HEK293 (cell line): ENCODE data around the gene C3orf33.

Source experiments
- CTCF ChIA-PET: fragments of 350-600 bp; formaldehyde crosslinking; extraction: SDS; loops from one replicate; lab custom pipeline; 2021; ENCODE audit warnings: antibody characterized with exemption; lab: Yijun Ruan, JAX
- POLR2A ChIA-PET: fragments of 300-600 bp; formaldehyde crosslinking; extraction: SDS; loops from one replicate; lab custom pipeline; 2020; ENCODE audit warnings: antibody characterized with exemption, inconsistent platforms; lab: Yijun Ruan, JAX
- H3K27ac ChIP-seq: fragments of 200-500 bp; sonication (Bioruptor generic); 2 replicates; pipeline ENCODE4 v1.5.1; 2014; ENCODE audit warnings: low read depth, low read length, control low read depth, inconsistent platforms; ENCODE audit errors: extremely low read depth
- H3K36me3 ChIP-seq, 2 experiments: fragments of 200-500 bp in 1 of 2; sonication (Bioruptor generic) in 1 of 2; 1 replicate in 1 of 2; 2 replicates in 1 of 2; pipeline ENCODE4 v1.5.1; 2014 to 2017; ENCODE audit warnings: inconsistent platforms in 2 of 2, low read length in 2 of 2; ENCODE audit not compliant: control insufficient read depth in 2 of 2, insufficient read depth in 1 of 2
- H3K4me1 ChIP-seq: fragments of 200-500 bp; sonication (Bioruptor generic); 2 replicates; pipeline ENCODE4 v1.5.1; 2014; ENCODE audit warnings: mild to moderate bottlenecking, low read length, inconsistent platforms; ENCODE audit not compliant: control insufficient read depth, insufficient read depth
- H3K4me3 ChIP-seq: 2 replicates; pipeline ENCODE4 v1.5.1; 2011; ENCODE audit warnings: low read depth, mild to moderate bottlenecking, control low read depth, low read length, moderate library complexity
- H3K9me3 ChIP-seq: fragments of 200-500 bp; sonication (Bioruptor generic); 2 replicates; pipeline ENCODE4 v1.5.1; 2014; ENCODE audit warnings: low read depth, low read length, inconsistent platforms; ENCODE audit not compliant: control insufficient read depth, insufficient read depth
- HOXC10 ChIP-seq: sonication (generic); formaldehyde crosslinking; IDR thresholded peaks from 2 replicates; pipeline ENCODE4 v1.8.1; 2023; ENCODE audit warnings: mild to moderate bottlenecking, missing genetic modification reagents
- MZF1 ChIP-seq: fragments of 450-650 bp; formaldehyde crosslinking; IDR thresholded peaks from 2 replicates; pipeline ENCODE4 v1.5.1; 2017; ENCODE audit warnings: missing biosample characterization, missing genetic modification characterization, borderline replicate concordance
- OVOL3 ChIP-seq: fragments of 450-650 bp; formaldehyde crosslinking; IDR thresholded peaks from 2 replicates; pipeline ENCODE4 v1.5.1; 2016; ENCODE audit warnings: missing biosample characterization, missing genetic modification characterization
- ZFHX2 ChIP-seq: fragments of 450-650 bp; formaldehyde crosslinking; conservative IDR thresholded peaks from 2 replicates; pipeline ENCODE4 v1.5.1; 2016; ENCODE audit warnings: missing biosample characterization, missing genetic modification characterization
- ZNF10 ChIP-seq: fragments of 450-650 bp; formaldehyde crosslinking; IDR thresholded peaks from 2 replicates; pipeline ENCODE4 v1.5.1; 2017; ENCODE audit warnings: missing biosample characterization, missing genetic modification characterization
- ZNF133 ChIP-seq: fragments of 450-650 bp; formaldehyde crosslinking; IDR thresholded peaks from 2 replicates; pipeline ENCODE4 v1.5.1; 2016; ENCODE audit warnings: missing biosample characterization, missing genetic modification characterization
- ZNF16 ChIP-seq: fragments of 450-650 bp; formaldehyde crosslinking; IDR thresholded peaks from 2 replicates; pipeline ENCODE4 v1.5.1; 2016; ENCODE audit warnings: low read depth, missing biosample characterization, missing genetic modification characterization
- ZNF2 ChIP-seq: fragments of 450-650 bp; formaldehyde crosslinking; IDR thresholded peaks from 2 replicates; pipeline ENCODE4 v1.5.1; 2016; ENCODE audit warnings: missing biosample characterization, missing genetic modification characterization
- ZNF211 ChIP-seq: fragments of 450-650 bp; formaldehyde crosslinking; IDR thresholded peaks from 2 replicates; pipeline ENCODE4 v1.5.1; 2016; ENCODE audit warnings: low read depth, missing biosample characterization, missing genetic modification characterization
- ZNF223 ChIP-seq: fragments of 450-650 bp; formaldehyde crosslinking; IDR thresholded peaks from 2 replicates; pipeline ENCODE4 v1.5.1; 2016; ENCODE audit warnings: missing biosample characterization, missing genetic modification characterization
- ZNF23 ChIP-seq: fragments of 450-650 bp; formaldehyde crosslinking; IDR thresholded peaks from 2 replicates; pipeline ENCODE4 v1.5.1; 2016; ENCODE audit warnings: missing biosample characterization, missing genetic modification characterization, borderline replicate concordance
- ZNF248 ChIP-seq: fragments of 450-650 bp; formaldehyde crosslinking; IDR thresholded peaks from 2 replicates; pipeline ENCODE4 v1.5.1; 2017; ENCODE audit warnings: missing biosample characterization, missing genetic modification characterization
- ZNF350 ChIP-seq: fragments of 450-650 bp; formaldehyde crosslinking; IDR thresholded peaks from 2 replicates; pipeline ENCODE4 v1.5.0; 2017; ENCODE audit warnings: missing biosample characterization, mild to moderate bottlenecking, missing genetic modification characterization
- ZNF37A ChIP-seq: fragments of 450-650 bp; IDR thresholded peaks from 2 replicates; pipeline ENCODE4 v1.5.1; 2018; ENCODE audit warnings: missing biosample characterization, missing genetic modification characterization
- ZNF521 ChIP-seq: fragments of 450-650 bp; formaldehyde crosslinking; IDR thresholded peaks from 2 replicates; pipeline ENCODE4 v1.5.1; 2017; ENCODE audit warnings: missing biosample characterization, mild to moderate bottlenecking, missing genetic modification characterization
- ZNF530 ChIP-seq: fragments of 450-650 bp; formaldehyde crosslinking; IDR thresholded peaks from 2 replicates; pipeline ENCODE4 v1.5.1; 2016; ENCODE audit warnings: low read depth, missing biosample characterization, missing genetic modification characterization
- ZNF621 ChIP-seq: fragments of 450-650 bp; formaldehyde crosslinking; IDR thresholded peaks from 2 replicates; pipeline ENCODE4 v1.5.1; 2017; ENCODE audit warnings: missing biosample characterization, missing genetic modification characterization
- ZNF654 ChIP-seq: fragments of 450-650 bp; formaldehyde crosslinking; IDR thresholded peaks from 2 replicates; pipeline ENCODE4 v1.5.1; 2016; ENCODE audit warnings: low read depth, missing biosample characterization, missing genetic modification characterization
- ZNF670 ChIP-seq: fragments of 450-650 bp; formaldehyde crosslinking; IDR thresholded peaks from 2 replicates; pipeline ENCODE4 v1.5.1; 2016; ENCODE audit warnings: missing biosample characterization, missing genetic modification characterization, low read depth
- ZNF768 ChIP-seq: fragments of 450-650 bp; formaldehyde crosslinking; IDR thresholded peaks from 2 replicates; pipeline ENCODE4 v1.5.1; 2018; ENCODE audit warnings: missing biosample characterization, mild to moderate bottlenecking, missing genetic modification characterization
- ZNF830 ChIP-seq: fragments of 450-650 bp; IDR thresholded peaks from 2 replicates; pipeline ENCODE4 v1.5.0; 2018; ENCODE audit warnings: missing biosample characterization, missing genetic modification characterization, low read depth, mild to moderate bottlenecking, moderate library complexity
- ZNF837 ChIP-seq: fragments of 450-650 bp; formaldehyde crosslinking; IDR thresholded peaks from 2 replicates; pipeline ENCODE4 v1.5.1; 2016; ENCODE audit warnings: missing biosample characterization, missing genetic modification characterization
- ZSCAN23 ChIP-seq: fragments of 450-650 bp; formaldehyde crosslinking; IDR thresholded peaks from 2 replicates; pipeline ENCODE4 v1.5.1; 2016; ENCODE audit warnings: missing biosample characterization, missing genetic modification characterization
- TF ChIP-seq, protein P1 (sequence below): fragments of 450-650 bp; formaldehyde crosslinking; IDR thresholded peaks from 2 replicates; pipeline ENCODE4 v1.5.1; 2017; ENCODE audit warnings: missing biosample characterization, missing genetic modification characterization
- TF ChIP-seq, protein P2 (sequence below): fragments of 450-650 bp; formaldehyde crosslinking; optimal IDR thresholded peaks from 2 replicates; pipeline ENCODE3; 2016; ENCODE audit warnings: missing biosample characterization, mild to moderate bottlenecking, missing genetic modification characterization
- TF ChIP-seq, protein P3 (sequence below): fragments of 450-650 bp; IDR thresholded peaks from 2 replicates; pipeline ENCODE4 v1.5.1; 2018; ENCODE audit warnings: missing biosample characterization, missing genetic modification characterization
- TF ChIP-seq, protein P4 (sequence below): fragments of 450-650 bp; formaldehyde crosslinking; IDR thresholded peaks from 2 replicates; pipeline ENCODE4 v1.5.1; 2017; ENCODE audit warnings: missing biosample characterization, mild to moderate bottlenecking, missing genetic modification characterization, moderate library complexity
- TF ChIP-seq, protein P5 (sequence below): fragments of 450-650 bp; formaldehyde crosslinking; IDR thresholded peaks from 2 replicates; pipeline ENCODE4 v1.5.1; 2016; ENCODE audit warnings: missing biosample characterization, missing genetic modification characterization

C3orf33 gene

DNA sequence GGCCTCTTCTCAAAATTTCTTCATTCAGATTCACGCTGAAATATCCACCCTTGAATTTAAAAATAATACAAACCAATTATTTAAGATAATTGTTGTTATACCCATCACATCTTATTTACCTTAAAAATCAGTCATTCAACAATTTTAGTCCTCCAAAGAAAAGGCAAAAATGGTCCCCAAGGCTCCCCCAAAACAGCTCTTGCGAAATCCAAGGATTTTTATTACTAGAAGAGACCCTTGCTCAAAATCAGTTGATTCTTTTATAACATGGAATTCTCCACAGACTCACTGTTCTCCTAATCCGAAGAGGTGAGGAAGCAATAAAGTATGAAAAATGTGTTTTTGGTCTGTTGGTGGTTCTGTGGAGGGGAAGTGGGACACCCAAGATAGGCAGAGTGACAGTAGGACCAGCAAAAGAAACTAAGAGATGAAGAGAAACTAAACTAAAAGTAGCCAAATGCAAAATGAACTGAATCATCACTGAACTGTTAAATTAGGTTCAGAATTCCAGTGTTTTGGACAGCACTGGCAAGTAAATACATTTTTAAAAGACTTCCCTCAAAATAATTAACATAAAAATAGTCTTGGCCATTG is 42.1 kb downstream of the C3orf33 start:
- POLR2A ChIA-PET = no interaction called here
- Histone ChIP-seq H3K4me1 (no peaks in the 10 kb centered on the region), H3K4me3 (no peak overlapping the region), H3K36me3 (no peaks in the 10 kb centered on the region; a peak in 1 of 3 replicates), H3K27ac (no peak overlapping the region), H3K9me3 (no peaks in the 10 kb centered on the region)
- CTCF ChIA-PET = interaction anchor here (0.8 kb wide), 1 partner anchor 42 kb away, joined by 3 read pairs; the partner anchor contains the start of gene C3orf33
- TF ChIP-seq ZNF621 (tag by site-specific recombination) = no peak
- TF ChIP-seq ZNF521 (tag by site-specific recombination) = no peak
- no peak for TF ChIP-seq HOXC10
- TF ChIP-seq, protein P1, sequence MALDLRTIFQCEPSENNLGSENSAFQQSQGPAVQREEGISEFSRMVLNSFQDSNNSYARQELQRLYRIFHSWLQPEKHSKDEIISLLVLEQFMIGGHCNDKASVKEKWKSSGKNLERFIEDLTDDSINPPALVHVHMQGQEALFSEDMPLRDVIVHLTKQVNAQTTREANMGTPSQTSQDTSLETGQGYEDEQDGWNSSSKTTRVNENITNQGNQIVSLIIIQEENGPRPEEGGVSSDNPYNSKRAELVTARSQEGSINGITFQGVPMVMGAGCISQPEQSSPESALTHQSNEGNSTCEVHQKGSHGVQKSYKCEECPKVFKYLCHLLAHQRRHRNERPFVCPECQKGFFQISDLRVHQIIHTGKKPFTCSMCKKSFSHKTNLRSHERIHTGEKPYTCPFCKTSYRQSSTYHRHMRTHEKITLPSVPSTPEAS (tag by site-specific recombination) = no peak
- TF ChIP-seq ZNF530 (tag by site-specific recombination) = no peak
- TF ChIP-seq ZNF37A = no peak
- no peak for TF ChIP-seq ZNF830 (tag by site-specific recombination)
- no peak for TF ChIP-seq ZNF670 (tag by site-specific recombination)
- TF ChIP-seq, protein P2, sequence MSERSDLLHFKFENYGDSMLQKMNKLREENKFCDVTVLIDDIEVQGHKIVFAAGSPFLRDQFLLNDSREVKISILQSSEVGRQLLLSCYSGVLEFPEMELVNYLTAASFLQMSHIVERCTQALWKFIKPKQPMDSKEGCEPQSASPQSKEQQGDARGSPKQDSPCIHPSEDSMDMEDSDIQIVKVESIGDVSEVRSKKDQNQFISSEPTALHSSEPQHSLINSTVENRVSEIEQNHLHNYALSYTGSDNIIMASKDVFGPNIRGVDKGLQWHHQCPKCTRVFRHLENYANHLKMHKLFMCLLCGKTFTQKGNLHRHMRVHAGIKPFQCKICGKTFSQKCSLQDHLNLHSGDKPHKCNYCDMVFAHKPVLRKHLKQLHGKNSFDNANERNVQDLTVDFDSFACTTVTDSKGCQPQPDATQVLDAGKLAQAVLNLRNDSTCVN (tag by site-specific recombination) = no peak
- TF ChIP-seq ZNF23 (tag by site-specific recombination) = no peak
- TF ChIP-seq ZNF2 (tag by site-specific recombination) = no peak
- TF ChIP-seq ZNF211 = no peak
- no peak for TF ChIP-seq ZSCAN23 (tag by site-specific recombination)
- TF ChIP-seq, protein P3, sequence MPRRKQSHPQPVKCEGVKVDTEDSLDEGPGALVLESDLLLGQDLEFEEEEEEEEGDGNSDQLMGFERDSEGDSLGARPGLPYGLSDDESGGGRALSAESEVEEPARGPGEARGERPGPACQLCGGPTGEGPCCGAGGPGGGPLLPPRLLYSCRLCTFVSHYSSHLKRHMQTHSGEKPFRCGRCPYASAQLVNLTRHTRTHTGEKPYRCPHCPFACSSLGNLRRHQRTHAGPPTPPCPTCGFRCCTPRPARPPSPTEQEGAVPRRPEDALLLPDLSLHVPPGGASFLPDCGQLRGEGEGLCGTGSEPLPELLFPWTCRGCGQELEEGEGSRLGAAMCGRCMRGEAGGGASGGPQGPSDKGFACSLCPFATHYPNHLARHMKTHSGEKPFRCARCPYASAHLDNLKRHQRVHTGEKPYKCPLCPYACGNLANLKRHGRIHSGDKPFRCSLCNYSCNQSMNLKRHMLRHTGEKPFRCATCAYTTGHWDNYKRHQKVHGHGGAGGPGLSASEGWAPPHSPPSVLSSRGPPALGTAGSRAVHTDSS (tag by site-specific recombination) = no peak
- TF ChIP-seq ZNF133 (tag by site-specific recombination) = no peak
- no peak for TF ChIP-seq ZNF768 (tag by site-specific recombination)

DNA sequence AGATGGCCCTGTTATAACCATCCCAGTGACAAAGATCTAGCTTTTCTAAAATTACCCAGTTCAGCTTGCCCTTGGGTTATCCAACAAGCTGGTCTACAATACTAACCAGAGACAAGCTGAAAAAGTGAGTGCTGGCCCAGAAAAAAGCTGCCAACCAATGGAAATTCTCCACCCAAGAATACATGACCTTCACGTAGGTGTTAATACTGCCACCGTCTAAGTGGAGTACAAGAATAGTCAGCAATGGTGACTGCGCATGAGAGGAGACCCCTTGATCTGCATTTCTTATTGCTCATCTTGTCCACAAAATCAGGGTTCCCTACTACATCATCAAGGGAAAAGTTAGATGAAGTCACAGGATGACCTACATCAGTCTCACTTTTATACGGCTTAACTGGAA is 45.4 kb downstream of the C3orf33 start:
- Histone ChIP-seq H3K27ac (no peak overlapping the region), H3K4me1 (no peaks in the 10 kb centered on the region), H3K36me3 (no peaks in the 10 kb centered on the region; a peak in 1 of 3 replicates), H3K4me3 (no peak overlapping the region), H3K9me3 (no peaks in the 10 kb centered on the region)
- ChIA-PET CTCF (no interaction called here), POLR2A (no interaction called here)
- no peak for TF ChIP-seq OVOL3 (tag by site-specific recombination)
- TF ChIP-seq ZNF37A = no peak
- TF ChIP-seq ZNF223 (tag by site-specific recombination) = no peak
- no peak for TF ChIP-seq ZNF10 (tag by site-specific recombination)
- TF ChIP-seq ZNF654 (tag by site-specific recombination) = no peak
- TF ChIP-seq ZNF837 (tag by site-specific recombination) = no peak
- no peak for TF ChIP-seq MZF1 (tag by site-specific recombination)
- TF ChIP-seq ZNF350 (tag by site-specific recombination) = no peak
- no peak for TF ChIP-seq ZNF16
- TF ChIP-seq ZNF248 (tag by site-specific recombination) = no peak
- TF ChIP-seq, protein P4, sequence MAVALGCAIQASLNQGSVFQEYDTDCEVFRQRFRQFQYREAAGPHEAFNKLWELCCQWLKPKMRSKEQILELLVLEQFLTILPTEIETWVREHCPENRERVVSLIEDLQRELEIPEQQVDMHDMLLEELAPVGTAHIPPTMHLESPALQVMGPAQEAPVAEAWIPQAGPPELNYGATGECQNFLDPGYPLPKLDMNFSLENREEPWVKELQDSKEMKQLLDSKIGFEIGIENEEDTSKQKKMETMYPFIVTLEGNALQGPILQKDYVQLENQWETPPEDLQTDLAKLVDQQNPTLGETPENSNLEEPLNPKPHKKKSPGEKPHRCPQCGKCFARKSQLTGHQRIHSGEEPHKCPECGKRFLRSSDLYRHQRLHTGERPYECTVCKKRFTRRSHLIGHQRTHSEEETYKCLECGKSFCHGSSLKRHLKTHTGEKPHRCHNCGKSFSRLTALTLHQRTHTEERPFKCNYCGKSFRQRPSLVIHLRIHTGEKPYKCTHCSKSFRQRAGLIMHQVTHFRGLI (tag by site-specific recombination) = no peak
- no peak for TF ChIP-seq ZNF768 (tag by site-specific recombination)
- TF ChIP-seq ZNF621 (tag by site-specific recombination) = no peak
- TF ChIP-seq ZFHX2 = no peak
- no peak for TF ChIP-seq ZNF133 (tag by site-specific recombination)
- TF ChIP-seq, protein P3 (tag by site-specific recombination) = no peak
- TF ChIP-seq, protein P5, sequence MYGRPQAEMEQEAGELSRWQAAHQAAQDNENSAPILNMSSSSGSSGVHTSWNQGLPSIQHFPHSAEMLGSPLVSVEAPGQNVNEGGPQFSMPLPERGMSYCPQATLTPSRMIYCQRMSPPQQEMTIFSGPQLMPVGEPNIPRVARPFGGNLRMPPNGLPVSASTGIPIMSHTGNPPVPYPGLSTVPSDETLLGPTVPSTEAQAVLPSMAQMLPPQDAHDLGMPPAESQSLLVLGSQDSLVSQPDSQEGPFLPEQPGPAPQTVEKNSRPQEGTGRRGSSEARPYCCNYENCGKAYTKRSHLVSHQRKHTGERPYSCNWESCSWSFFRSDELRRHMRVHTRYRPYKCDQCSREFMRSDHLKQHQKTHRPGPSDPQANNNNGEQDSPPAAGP = no peak
